Karpas-422 (cell line): Measurements from ENCODE around the gene ZNF175. TPM values are rescaled to one million over a fixed set of nuclear protein-coding genes. Genes with fewer than 3 reads are reported as not detected.

Experiments
- DNase-seq: peaks from one replicate; pipeline ENCODE4 v3.0.0-alpha.2; 2015
- H2AFZ ChIP-seq: fragments of 200-600 bp; sonication (generic); 2 replicates; pipeline ENCODE4 v1.6.1; 2014; ENCODE audit warnings: antibody characterized with exemption, low read length, mixed read lengths
- H3K27ac ChIP-seq: fragments of 200-600 bp; sonication (generic); 2 replicates; pipeline ENCODE4 v1.5.1; 2014; ENCODE audit warnings: mild to moderate bottlenecking, low read length, moderate library complexity
- H3K27me3 ChIP-seq: fragments of 200-600 bp; sonication (generic); 2 replicates; pipeline ENCODE4 v1.6.1; 2014; ENCODE audit warnings: low read length, mixed read lengths
- H3K36me3 ChIP-seq: fragments of 200-600 bp; sonication (generic); 2 replicates; pipeline ENCODE4 v1.6.1; 2014; ENCODE audit warnings: low read length, mixed read lengths; ENCODE audit not compliant: insufficient read depth
- H3K4me1 ChIP-seq: fragments of 200-600 bp; sonication (generic); 2 replicates; pipeline ENCODE4 v1.6.1; 2014; ENCODE audit warnings: mild to moderate bottlenecking, low read length, mixed read lengths
- H3K4me2 ChIP-seq: fragments of 200-600 bp; sonication (generic); 2 replicates; pipeline ENCODE4 v1.6.1; 2014; ENCODE audit warnings: low read length, low read depth, mild to moderate bottlenecking; ENCODE audit not compliant: poor library complexity, severe bottlenecking
- H3K4me3 ChIP-seq: fragments of 200-600 bp; sonication (generic); 2 replicates; pipeline ENCODE4 v1.5.1; 2014; ENCODE audit warnings: mild to moderate bottlenecking, antibody characterized with exemption, low read length, mixed read lengths
- H3K79me2 ChIP-seq: fragments of 200-600 bp; sonication (generic); 2 replicates; pipeline ENCODE4 v1.6.1; 2014; ENCODE audit warnings: mild to moderate bottlenecking, low read length, mixed read lengths
- H3K9ac ChIP-seq: fragments of 200-600 bp; sonication (generic); 2 replicates; pipeline ENCODE4 v1.6.0; 2014; ENCODE audit warnings: low read length
- H3K9me2 ChIP-seq: fragments of 200-600 bp; sonication (generic), shearing (Covaris generic); replicated peaks from 2 replicates; pipeline ENCODE4 v1.6.0; 2014; ENCODE audit warnings: mild to moderate bottlenecking, low read length, moderate library complexity; ENCODE audit not compliant: insufficient read depth
- H3K9me3 ChIP-seq: fragments of 300-700, 200-600 bp; sonication (generic); 2 replicates; pipeline ENCODE4 v1.6.1; 2014; ENCODE audit warnings: low read length, mixed read lengths
- H4K20me1 ChIP-seq: fragments of 200-600 bp; sonication (generic); 2 replicates; pipeline ENCODE4 v1.6.1; 2014; ENCODE audit warnings: mild to moderate bottlenecking, antibody characterized with exemption, low read length, low read depth; ENCODE audit not compliant: insufficient read depth
- total RNA-seq: library from RNA; depleted of rRNA; stranded (reverse); fragments of >200 nt; shearing (Covaris generic); gene quantifications from 2 replicates; pipeline ENCODE4 v1.2.3, GENCODE V29; 2014; ENCODE audit warnings: low replicate concordance

The ZNF175 gene
- total RNA-seq, 1 experiment from 2014 or later, result 8.9 TPM

GRCh38 chr19:51547397-51548212, 23.5 kb upstream of the ZNF175 start:
- no peaks in the 10 kb centered on the region for H3K9me2 ChIP-seq

GRCh38 chr19:51548213-51548651, 22.9 kb upstream of the ZNF175 start:
- H3K27ac ChIP-seq, result no peak overlapping the region
- no peak overlapping the region for H3K9ac ChIP-seq
- peaks cover 10% of the 10 kb centered on the region for H3K4me1 ChIP-seq
- H3K4me3 ChIP-seq, result no peak overlapping the region
- H3K9me2 ChIP-seq, result no peaks in the 10 kb centered on the region
- H3K36me3 ChIP-seq, result no peaks in the 10 kb centered on the region
- no peak for DNase-seq
- H3K27me3 ChIP-seq, result no peaks in the 10 kb centered on the region
- no peaks in the 10 kb centered on the region for H4K20me1 ChIP-seq
- H3K9me3 ChIP-seq, result no peaks in the 10 kb centered on the region
- H2AFZ ChIP-seq, result no peak overlapping the region
- H3K79me2 ChIP-seq, result no peaks in the 10 kb centered on the region
- no peak overlapping the region for H3K4me2 ChIP-seq

More at GRCh38 chr19:51547397-51548212, 23.5 kb upstream of the ZNF175 start:
- Histone ChIP-seq H3K4me2 (no peak overlapping the region), H3K79me2 (no peaks in the 10 kb centered on the region), H3K9ac (no peak overlapping the region), H3K27ac (no peak overlapping the region), H3K4me3 (no peak overlapping the region), H3K36me3 (no peaks in the 10 kb centered on the region), H3K27me3 (no peaks in the 10 kb centered on the region), H4K20me1 (no peaks in the 10 kb centered on the region), H3K9me3 (no peaks in the 10 kb centered on the region), H3K4me1 (peaks cover 10% of the 10 kb centered on the region), H2AFZ (no peak overlapping the region)
- no peak for DNase-seq

- Histone ChIP-seq H3K36me3 (no peaks in the 10 kb centered on the region), H3K4me3 (no peak overlapping the region), H3K27ac (no peak overlapping the region), H3K4me1 (peaks cover 10% of the 10 kb centered on the region), H3K27me3 (no peaks in the 10 kb centered on the region), H4K20me1 (no peaks in the 10 kb centered on the region), H3K9me3 (no peaks in the 10 kb centered on the region), H3K9me2 (no peaks in the 10 kb centered on the region), H3K9ac (no peak overlapping the region), H3K79me2 (no peaks in the 10 kb centered on the region), H3K4me2 (no peak overlapping the region), H2AFZ (no peak overlapping the region)
- no peak for DNase-seq
Measured at GRCh38 chr19:51548891-51549305, 22.2 kb upstream of the ZNF175 start.

GRCh38 chr19:51549533-51550324, 21.4 kb upstream of the ZNF175 start:
- Histone ChIP-seq H3K27ac (no peak overlapping the region), H3K79me2 (no peaks in the 10 kb centered on the region), H3K4me2 (no peak overlapping the region), H3K4me1 (peaks cover 10% of the 10 kb centered on the region), H3K9ac (no peak overlapping the region), H3K9me3 (no peaks in the 10 kb centered on the region), H2AFZ (no peak overlapping the region), H3K9me2 (no peaks in the 10 kb centered on the region), H3K36me3 (no peaks in the 10 kb centered on the region), H3K4me3 (no peak overlapping the region), H3K27me3 (no peaks in the 10 kb centered on the region), H4K20me1 (no peaks in the 10 kb centered on the region)
- DNase-seq, result no peak

GRCh38 chr19:51550848-51551672, 20.0 kb upstream of the ZNF175 start:
- Histone ChIP-seq H2AFZ (no peak overlapping the region), H3K36me3 (no peaks in the 10 kb centered on the region), H3K9me3 (no peaks in the 10 kb centered on the region), H3K27me3 (no peaks in the 10 kb centered on the region), H3K4me1 (peaks cover 10% of the 10 kb centered on the region), H3K27ac (no peak overlapping the region), H3K4me3 (no peak overlapping the region), H3K79me2 (no peaks in the 10 kb centered on the region), H4K20me1 (no peaks in the 10 kb centered on the region), H3K9ac (no peak overlapping the region), H3K9me2 (no peaks in the 10 kb centered on the region), H3K4me2 (no peak overlapping the region)
- DNase-seq, result no peak

GRCh38 chr19:51551673-51552432, 19.2 kb upstream of the ZNF175 start:
- Histone ChIP-seq H3K9ac (no peak overlapping the region), H3K79me2 (no peaks in the 10 kb centered on the region), H3K9me2 (no peaks in the 10 kb centered on the region), H3K27me3 (no peaks in the 10 kb centered on the region), H3K4me1 (peaks cover 10% of the 10 kb centered on the region), H3K36me3 (no peaks in the 10 kb centered on the region), H3K27ac (no peak overlapping the region), H2AFZ (no peak overlapping the region), H3K4me2 (no peak overlapping the region), H3K4me3 (no peak overlapping the region), H3K9me3 (no peaks in the 10 kb centered on the region), H4K20me1 (no peaks in the 10 kb centered on the region)
- DNase-seq, result no peak

GRCh38 chr19:51552608-51552995, 18.5 kb upstream of the ZNF175 start:
- H3K9me3 ChIP-seq, result no peaks in the 10 kb centered on the region
- H2AFZ ChIP-seq, result no peak overlapping the region
- H3K27me3 ChIP-seq, result no peaks in the 10 kb centered on the region
- no peak for DNase-seq
- H3K9ac ChIP-seq, result no peak overlapping the region
- no peaks in the 10 kb centered on the region for H3K36me3 ChIP-seq
- no peaks in the 10 kb centered on the region for H3K79me2 ChIP-seq
- H3K4me2 ChIP-seq, result no peak overlapping the region
- peaks cover 10% of the 10 kb centered on the region for H3K4me1 ChIP-seq
- H4K20me1 ChIP-seq, result no peaks in the 10 kb centered on the region
- H3K4me3 ChIP-seq, result no peak overlapping the region
- H3K9me2 ChIP-seq, result no peaks in the 10 kb centered on the region
- H3K27ac ChIP-seq, result no peak overlapping the region
